ENCODE data around the gene PPP2R1B.

GRCh38 chr11:111700162-111700561, 66.0 kb downstream of the PPP2R1B start:
- TF ChIP-seq POLR2A (IDR thresholded peaks at IDR 0.05) (no peak), CTCF (IDR thresholded peaks at IDR 0.05) (no peak)

Data from stomach (tissue), 4 donors.